ENCODE results near the gene ACSL5. TPM values are rescaled to one million over a fixed set of nuclear protein-coding genes. Genes with fewer than 3 reads are reported as not detected.

ACSL5 gene
- total and polyA plus RNA-seq, 2 experiments from 2014 or later: not detected

GRCh38 chr10:112412696-112413095 lies 38.8 kb downstream of the ACSL5 start:
- no peaks in the 10 kb centered on the region for H3K4me1 Mint-ChIP-seq
- H3K27ac Mint-ChIP-seq: no peak overlapping the region
- no peaks in the 10 kb centered on the region for H3K79me2 ChIP-seq (replicated peaks; ENCODE audit: insufficient read depth)
- H4K20me1 ChIP-seq (replicated peaks; ENCODE audit: insufficient read depth): no peaks in the 10 kb centered on the region
- H3K27ac ChIP-seq (ENCODE audit: low read depth): no peak overlapping the region
- no peak overlapping the region for H3K4me2 ChIP-seq
- 0 out of 2 replicates have a peak, but pooled peaks cover 2% of the 10 kb centered on the region for H3K9me2 ChIP-seq (ENCODE audit: insufficient read depth)
- no peak overlapping the region for H3K4me3 ChIP-seq
- H2AFZ ChIP-seq: no peak overlapping the region
- DNase-seq (ENCODE audit: low spot score) (no peak), ATAC-seq (no peak)
- peaks cover 5% of the 10 kb centered on the region for H3K27me3 Mint-ChIP-seq (ENCODE audit: insufficient read depth, low read depth, poor library complexity)
- H3K4me3 Mint-ChIP-seq: no peak overlapping the region
- H3F3A ChIP-seq (replicated peaks; ENCODE audit: low read depth): no peaks in the 10 kb centered on the region
- peaks cover 2% of the 10 kb centered on the region; the same call in 1 of the 3 replicates for H3K9me3 Mint-ChIP-seq
- no peaks in the 10 kb centered on the region for H3K36me3 ChIP-seq (ENCODE audit: insufficient read depth)
- H3K4me1 ChIP-seq (ENCODE audit: insufficient read depth): no peaks in the 10 kb centered on the region
- TF ChIP-seq, protein P1, sequence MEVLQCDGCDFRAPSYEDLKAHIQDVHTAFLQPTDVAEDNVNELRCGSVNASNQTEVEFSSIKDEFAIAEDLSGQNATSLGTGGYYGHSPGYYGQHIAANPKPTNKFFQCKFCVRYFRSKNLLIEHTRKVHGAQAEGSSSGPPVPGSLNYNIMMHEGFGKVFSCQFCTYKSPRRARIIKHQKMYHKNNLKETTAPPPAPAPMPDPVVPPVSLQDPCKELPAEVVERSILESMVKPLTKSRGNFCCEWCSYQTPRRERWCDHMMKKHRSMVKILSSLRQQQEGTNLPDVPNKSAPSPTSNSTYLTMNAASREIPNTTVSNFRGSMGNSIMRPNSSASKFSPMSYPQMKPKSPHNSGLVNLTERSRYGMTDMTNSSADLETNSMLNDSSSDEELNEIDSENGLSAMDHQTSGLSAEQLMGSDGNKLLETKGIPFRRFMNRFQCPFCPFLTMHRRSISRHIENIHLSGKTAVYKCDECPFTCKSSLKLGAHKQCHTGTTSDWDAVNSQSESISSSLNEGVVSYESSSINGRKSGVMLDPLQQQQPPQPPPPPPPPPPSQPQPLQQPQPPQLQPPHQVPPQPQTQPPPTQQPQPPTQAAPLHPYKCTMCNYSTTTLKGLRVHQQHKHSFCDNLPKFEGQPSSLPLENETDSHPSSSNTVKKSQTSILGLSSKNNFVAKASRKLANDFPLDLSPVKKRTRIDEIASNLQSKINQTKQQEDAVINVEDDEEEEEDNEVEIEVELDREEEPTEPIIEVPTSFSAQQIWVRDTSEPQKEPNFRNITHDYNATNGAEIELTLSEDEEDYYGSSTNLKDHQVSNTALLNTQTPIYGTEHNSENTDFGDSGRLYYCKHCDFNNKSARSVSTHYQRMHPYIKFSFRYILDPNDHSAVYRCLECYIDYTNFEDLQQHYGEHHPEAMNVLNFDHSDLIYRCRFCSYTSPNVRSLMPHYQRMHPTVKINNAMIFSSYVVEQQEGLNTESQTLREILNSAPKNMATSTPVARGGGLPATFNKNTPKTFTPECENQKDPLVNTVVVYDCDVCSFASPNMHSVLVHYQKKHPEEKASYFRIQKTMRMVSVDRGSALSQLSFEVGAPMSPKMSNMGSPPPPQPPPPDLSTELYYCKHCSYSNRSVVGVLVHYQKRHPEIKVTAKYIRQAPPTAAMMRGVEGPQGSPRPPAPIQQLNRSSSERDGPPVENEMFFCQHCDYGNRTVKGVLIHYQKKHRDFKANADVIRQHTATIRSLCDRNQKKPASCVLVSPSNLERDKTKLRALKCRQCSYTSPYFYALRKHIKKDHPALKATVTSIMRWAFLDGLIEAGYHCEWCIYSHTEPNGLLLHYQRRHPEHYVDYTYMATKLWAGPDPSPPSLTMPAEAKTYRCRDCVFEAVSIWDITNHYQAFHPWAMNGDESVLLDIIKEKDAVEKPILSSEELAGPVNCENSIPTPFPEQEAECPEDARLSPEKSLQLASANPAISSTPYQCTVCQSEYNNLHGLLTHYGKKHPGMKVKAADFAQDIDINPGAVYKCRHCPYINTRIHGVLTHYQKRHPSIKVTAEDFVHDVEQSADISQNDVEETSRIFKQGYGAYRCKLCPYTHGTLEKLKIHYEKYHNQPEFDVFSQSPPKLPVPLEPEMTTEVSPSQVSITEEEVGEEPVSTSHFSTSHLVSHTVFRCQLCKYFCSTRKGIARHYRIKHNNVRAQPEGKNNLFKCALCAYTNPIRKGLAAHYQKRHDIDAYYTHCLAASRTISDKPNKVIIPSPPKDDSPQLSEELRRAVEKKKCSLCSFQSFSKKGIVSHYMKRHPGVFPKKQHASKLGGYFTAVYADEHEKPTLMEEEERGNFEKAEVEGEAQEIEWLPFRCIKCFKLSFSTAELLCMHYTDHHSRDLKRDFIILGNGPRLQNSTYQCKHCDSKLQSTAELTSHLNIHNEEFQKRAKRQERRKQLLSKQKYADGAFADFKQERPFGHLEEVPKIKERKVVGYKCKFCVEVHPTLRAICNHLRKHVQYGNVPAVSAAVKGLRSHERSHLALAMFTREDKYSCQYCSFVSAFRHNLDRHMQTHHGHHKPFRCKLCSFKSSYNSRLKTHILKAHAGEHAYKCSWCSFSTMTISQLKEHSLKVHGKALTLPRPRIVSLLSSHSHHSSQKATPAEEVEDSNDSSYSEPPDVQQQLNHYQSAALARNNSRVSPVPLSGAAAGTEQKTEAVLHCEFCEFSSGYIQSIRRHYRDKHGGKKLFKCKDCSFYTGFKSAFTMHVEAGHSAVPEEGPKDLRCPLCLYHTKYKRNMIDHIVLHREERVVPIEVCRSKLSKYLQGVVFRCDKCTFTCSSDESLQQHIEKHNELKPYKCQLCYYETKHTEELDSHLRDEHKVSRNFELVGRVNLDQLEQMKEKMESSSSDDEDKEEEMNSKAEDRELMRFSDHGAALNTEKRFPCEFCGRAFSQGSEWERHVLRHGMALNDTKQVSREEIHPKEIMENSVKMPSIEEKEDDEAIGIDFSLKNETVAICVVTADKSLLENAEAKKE (CRISPR knock-in tag; IDR thresholded peaks at IDR 0.05): no peak
- TF ChIP-seq STAT1 (IDR thresholded peaks at IDR 0.05; ENCODE audit: unreplicated experiment) (no peak), JUNB (IDR thresholded peaks at IDR 0.05; ENCODE audit: unreplicated experiment) (no peak), NANOG (IDR thresholded peaks at IDR 0.05; ENCODE audit: borderline replicate concordance) (no peak), POLR2AphosphoS5 (IDR thresholded peaks at IDR 0.05; ENCODE audit: low read depth) (no peak), ZNF331 (CRISPR knock-in tag; IDR thresholded peaks at IDR 0.05; ENCODE audit: low read depth) (no peak), EZH2 (IDR thresholded peaks at IDR 0.05; ENCODE audit: low read depth, unreplicated experiment) (no peak), EZH2phosphoT487 (IDR thresholded peaks at IDR 0.05; ENCODE audit: unreplicated experiment) (no peak)
- TF ChIP-seq, protein P2, sequence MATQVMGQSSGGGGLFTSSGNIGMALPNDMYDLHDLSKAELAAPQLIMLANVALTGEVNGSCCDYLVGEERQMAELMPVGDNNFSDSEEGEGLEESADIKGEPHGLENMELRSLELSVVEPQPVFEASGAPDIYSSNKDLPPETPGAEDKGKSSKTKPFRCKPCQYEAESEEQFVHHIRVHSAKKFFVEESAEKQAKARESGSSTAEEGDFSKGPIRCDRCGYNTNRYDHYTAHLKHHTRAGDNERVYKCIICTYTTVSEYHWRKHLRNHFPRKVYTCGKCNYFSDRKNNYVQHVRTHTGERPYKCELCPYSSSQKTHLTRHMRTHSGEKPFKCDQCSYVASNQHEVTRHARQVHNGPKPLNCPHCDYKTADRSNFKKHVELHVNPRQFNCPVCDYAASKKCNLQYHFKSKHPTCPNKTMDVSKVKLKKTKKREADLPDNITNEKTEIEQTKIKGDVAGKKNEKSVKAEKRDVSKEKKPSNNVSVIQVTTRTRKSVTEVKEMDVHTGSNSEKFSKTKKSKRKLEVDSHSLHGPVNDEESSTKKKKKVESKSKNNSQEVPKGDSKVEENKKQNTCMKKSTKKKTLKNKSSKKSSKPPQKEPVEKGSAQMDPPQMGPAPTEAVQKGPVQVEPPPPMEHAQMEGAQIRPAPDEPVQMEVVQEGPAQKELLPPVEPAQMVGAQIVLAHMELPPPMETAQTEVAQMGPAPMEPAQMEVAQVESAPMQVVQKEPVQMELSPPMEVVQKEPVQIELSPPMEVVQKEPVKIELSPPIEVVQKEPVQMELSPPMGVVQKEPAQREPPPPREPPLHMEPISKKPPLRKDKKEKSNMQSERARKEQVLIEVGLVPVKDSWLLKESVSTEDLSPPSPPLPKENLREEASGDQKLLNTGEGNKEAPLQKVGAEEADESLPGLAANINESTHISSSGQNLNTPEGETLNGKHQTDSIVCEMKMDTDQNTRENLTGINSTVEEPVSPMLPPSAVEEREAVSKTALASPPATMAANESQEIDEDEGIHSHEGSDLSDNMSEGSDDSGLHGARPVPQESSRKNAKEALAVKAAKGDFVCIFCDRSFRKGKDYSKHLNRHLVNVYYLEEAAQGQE (IDR thresholded peaks at IDR 0.05; ENCODE audit: unreplicated experiment): no peak
- TF ChIP-seq, protein P3, sequence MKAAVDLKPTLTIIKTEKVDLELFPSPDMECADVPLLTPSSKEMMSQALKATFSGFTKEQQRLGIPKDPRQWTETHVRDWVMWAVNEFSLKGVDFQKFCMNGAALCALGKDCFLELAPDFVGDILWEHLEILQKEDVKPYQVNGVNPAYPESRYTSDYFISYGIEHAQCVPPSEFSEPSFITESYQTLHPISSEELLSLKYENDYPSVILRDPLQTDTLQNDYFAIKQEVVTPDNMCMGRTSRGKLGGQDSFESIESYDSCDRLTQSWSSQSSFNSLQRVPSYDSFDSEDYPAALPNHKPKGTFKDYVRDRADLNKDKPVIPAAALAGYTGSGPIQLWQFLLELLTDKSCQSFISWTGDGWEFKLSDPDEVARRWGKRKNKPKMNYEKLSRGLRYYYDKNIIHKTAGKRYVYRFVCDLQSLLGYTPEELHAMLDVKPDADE (IDR thresholded peaks at IDR 0.05): no peak
- TF ChIP-seq, protein P4, sequence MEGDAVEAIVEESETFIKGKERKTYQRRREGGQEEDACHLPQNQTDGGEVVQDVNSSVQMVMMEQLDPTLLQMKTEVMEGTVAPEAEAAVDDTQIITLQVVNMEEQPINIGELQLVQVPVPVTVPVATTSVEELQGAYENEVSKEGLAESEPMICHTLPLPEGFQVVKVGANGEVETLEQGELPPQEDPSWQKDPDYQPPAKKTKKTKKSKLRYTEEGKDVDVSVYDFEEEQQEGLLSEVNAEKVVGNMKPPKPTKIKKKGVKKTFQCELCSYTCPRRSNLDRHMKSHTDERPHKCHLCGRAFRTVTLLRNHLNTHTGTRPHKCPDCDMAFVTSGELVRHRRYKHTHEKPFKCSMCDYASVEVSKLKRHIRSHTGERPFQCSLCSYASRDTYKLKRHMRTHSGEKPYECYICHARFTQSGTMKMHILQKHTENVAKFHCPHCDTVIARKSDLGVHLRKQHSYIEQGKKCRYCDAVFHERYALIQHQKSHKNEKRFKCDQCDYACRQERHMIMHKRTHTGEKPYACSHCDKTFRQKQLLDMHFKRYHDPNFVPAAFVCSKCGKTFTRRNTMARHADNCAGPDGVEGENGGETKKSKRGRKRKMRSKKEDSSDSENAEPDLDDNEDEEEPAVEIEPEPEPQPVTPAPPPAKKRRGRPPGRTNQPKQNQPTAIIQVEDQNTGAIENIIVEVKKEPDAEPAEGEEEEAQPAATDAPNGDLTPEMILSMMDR (conservative IDR thresholded peaks at IDR 0.05; ENCODE audit: low read depth in 2 of 2): no peak
- no peaks in the 10 kb centered on the region for H3K36me3 Mint-ChIP-seq (ENCODE audit: low read depth)
- no peaks in the 10 kb centered on the region for H3K27me3 ChIP-seq (ENCODE audit: insufficient read depth)

Measured in GM23338 (cell line).